Measurements from ENCODE around the gene MYT1. TPM values are rescaled to one million over a fixed set of nuclear protein-coding genes. Genes with fewer than 3 reads are reported as not detected.

Gene MYT1
- total and polyA plus RNA-seq, 9 of the 15 experiments (the other 6 are each of a cell fraction or from before 2014, with no cell fraction given), result 0.02 to 0.12 (median 0.06) TPM; not detected in 4

- DNase-seq (ENCODE audit: extremely low read depth in 1 of 4, low spot score in 3 of 4) (peak; percentile 90 to 96 (median 92)), ATAC-seq (peak; percentile 83), FAIRE-seq (peak; percentile 98)
- no TSS peak for BruUV-seq (replicated peaks)
- in situ Hi-C loops (cut with MboI), result no loop called here
- Histone ChIP-seq H3K36me3 (ENCODE audit: control insufficient read depth, insufficient read depth, low read length) (no peaks in the 10 kb centered on the region), H3K27me3 (ENCODE audit: control insufficient read depth in 2 of 2, insufficient read depth in 2 of 2, low read length in 2 of 2) (peaks cover 0 to 20% of the 10 kb centered on the region in 2 experiments; a peak in 1 of 5 replicates), H2AFZ (ENCODE audit: low read depth, low read length) (no peak overlapping the region), H3K9ac (ENCODE audit: insufficient read depth in 1 of 2, low read depth in 2 of 2, low read length in 2 of 2) (no peak overlapping the region), H3K4me2 (ENCODE audit: insufficient read depth, low read length) (peak overlapping the region; percentile 70), H3K4me1 (replicated peaks in 1 of 2; ENCODE audit: control insufficient read depth in 2 of 2, insufficient read depth in 2 of 2, low read length in 2 of 2) (peaks cover 54 to 77% of the 10 kb centered on the region in 2 experiments; a peak in 4 of 5 replicates), H3K27ac (ENCODE audit: extremely low read depth, low read depth, low read length) (no peak overlapping the region; the same call in 1 of the 3 replicates), H3K4me3 (no peak overlapping the region), H3K79me2 (ENCODE audit: control insufficient read depth, insufficient read depth, low read length) (no peaks in the 10 kb centered on the region), H3K9me3 (replicated peaks; ENCODE audit: control insufficient read depth, insufficient read depth, low read depth, low read length) (no peaks in the 10 kb centered on the region), H3K9me1 (ENCODE audit: control insufficient read depth, insufficient read depth, low read length) (peaks cover 3% of the 10 kb centered on the region), H4K20me1 (replicated peaks; ENCODE audit: control insufficient read depth, insufficient read depth, low read length) (no peaks in the 10 kb centered on the region)
- ChIA-PET POLR2A (interaction anchor here (0.7 to 0.9 kb wide), 2 partner anchors 8 to 228 kb away, joined by 3 to 4 read pairs; no protein-coding TSS in a partner anchor), CTCF (ENCODE audit: low intra/inter-chr PET ratio) (no interaction called here)
- 2% methylated on average over 15 of the region's 17 CpGs for WGBS (ENCODE audit: insufficient coverage, low coverage, missing lambda C conversion rate)
- intact Hi-C loops (cut with micrococcal nuclease), result no loop called here
- TF ChIP-seq ZNF24 (IDR thresholded peaks at IDR 0.05) (no peak; the same call in 1 of the 2 replicates), LARP7 (IDR thresholded peaks at IDR 0.05) (no peak), ZNF224 (CRISPR knock-in tag; IDR thresholded peaks at IDR 0.05) (no peak), CTBP1 (IDR thresholded peaks at IDR 0.05; ENCODE audit: borderline replicate concordance) (peak; percentile 99), PHF8 (IDR thresholded peaks at IDR 0.05; ENCODE audit: borderline replicate concordance, low read length) (no peak), TBP (optimal IDR thresholded peaks at IDR 0.05; ENCODE audit: low read depth, low read length) (peak; percentile 12), ZNF280B (CRISPR knock-in tag; IDR thresholded peaks at IDR 0.05) (no peak), ZNF140 (CRISPR knock-in tag; IDR thresholded peaks at IDR 0.05) (no peak), SMARCC2 (IDR thresholded peaks at IDR 0.05; ENCODE audit: low read depth) (peak; percentile 83), MAZ (CRISPR knock-in tag; conservative IDR thresholded peaks at IDR 0.05 in 1 of 2, IDR thresholded peaks at IDR 0.05 in 1 of 2) (peak; percentile 62 to 65; a peak in 2 of 4 replicates), KLF1 (tag; IDR thresholded peaks at IDR 0.05) (peak; percentile 100), EHMT2 (IDR thresholded peaks at IDR 0.05) (no peak), FOXK1 (CRISPR knock-in tag; IDR thresholded peaks at IDR 0.05; ENCODE audit: borderline replicate concordance) (no peak), KLF16 (IDR thresholded peaks at IDR 0.05) (peak; percentile 99), TCF15 (CRISPR knock-in tag; IDR thresholded peaks at IDR 0.05) (peak; percentile 77), CGGBP1 (CRISPR knock-in tag; IDR thresholded peaks at IDR 0.05) (0 out of 2 replicates have a peak, but pooled peaks have one; percentile 40), DMBX1 (CRISPR knock-in tag; IDR thresholded peaks at IDR 0.05; ENCODE audit: borderline replicate concordance) (peak; percentile 98), HLTF (IDR thresholded peaks at IDR 0.05) (peak; percentile 71; the same call in 1 of the 2 replicates), TAF9B (IDR thresholded peaks at IDR 0.05; ENCODE audit: partially characterized antibody) (no peak), ZNF165 (CRISPR knock-in tag; IDR thresholded peaks at IDR 0.05; ENCODE audit: borderline replicate concordance) (no peak), DACH1 (IDR thresholded peaks at IDR 0.05; ENCODE audit: partially characterized antibody) (peak; percentile 30), HES1 (IDR thresholded peaks at IDR 0.05; ENCODE audit: low read depth) (peak; percentile 73; the same call in 1 of the 2 replicates), TCF3 (CRISPR knock-in tag; IDR thresholded peaks at IDR 0.05) (peak; percentile 100)
These were observed 56.8 kb downstream of the MYT1 start for GRCh38 chr20:64220891-64221527.
